ENCODE measurements around the gene GCM1. TPM values are rescaled to one million over a fixed set of nuclear protein-coding genes. Genes with fewer than 3 reads are reported as not detected.

GCM1 gene
- total RNA-seq (not detected), polyA plus RNA-seq (not detected)
- long read RNA-seq, donor 1 = 0 reads
- long read RNA-seq, donor 2 = 0 reads
- long read RNA-seq, donor 3 = 0 reads

GRCh38 chr6:53148684-53149083, at the start of gene GCM1:
Gene GCM1, minus strand, starts transcription at chr6:53148841. Its CDS starts 3,209 bp downstream, at chr6:53145632.
- TF ChIP-seq EP300 (IDR thresholded peaks at IDR 0.05) (no peak), CTCF (IDR thresholded peaks at IDR 0.05) (no peak), POLR2A (IDR thresholded peaks at IDR 0.05) (no peak)
- 81 to 83% (median 82%) methylated on average over 5 of the region's 5 CpGs for WGBS, 3 donors
- DNase-seq = no peak
- Histone ChIP-seq H3K9me3 (no peaks in the 10 kb centered on the region), H3K36me3 (no peaks in the 10 kb centered on the region), H3K4me1 (ENCODE audit: insufficient read depth) (no peaks in the 10 kb centered on the region), H3K27me3 (no peaks in the 10 kb centered on the region), H3K27ac (no peak within 1 kb of the TSS), H3K4me3 (no peak within 1 kb of the TSS)
- intact Hi-C loops (cut with DNase I) = no loop called here

GRCh38 chr6:53197553-53197952, 48.9 kb upstream of the GCM1 start:
- no peaks in the 10 kb centered on the region for H3K27me3 ChIP-seq
- no peaks in the 10 kb centered on the region for H3K36me3 ChIP-seq
- H3K27ac ChIP-seq = no peak overlapping the region
- H3K4me3 ChIP-seq = no peak overlapping the region
- peaks cover 1% of the 10 kb centered on the region for H3K4me1 ChIP-seq (ENCODE audit: insufficient read depth)
- no peak for TF ChIP-seq CTCF (IDR thresholded peaks at IDR 0.05)
- no peak for TF ChIP-seq POLR2A (IDR thresholded peaks at IDR 0.05)
- TF ChIP-seq EP300 (IDR thresholded peaks at IDR 0.05) = no peak
- no peak for DNase-seq
- no peaks in the 10 kb centered on the region for H3K9me3 ChIP-seq
- 82 to 91% (median 87%) methylated on average over 3 of the region's 3 CpGs for WGBS, 3 donors
- intact Hi-C loops (cut with DNase I) = no loop called here

GRCh38 chr6:53195048-53195447, 46.4 kb upstream of the GCM1 start:
- Histone ChIP-seq H3K9me3 (no peaks in the 10 kb centered on the region), H3K36me3 (no peaks in the 10 kb centered on the region), H3K4me3 (no peak overlapping the region), H3K27me3 (no peaks in the 10 kb centered on the region), H3K4me1 (ENCODE audit: insufficient read depth) (peaks cover 1% of the 10 kb centered on the region), H3K27ac (no peak overlapping the region)
- TF ChIP-seq CTCF (IDR thresholded peaks at IDR 0.05) = no peak
- no peak for TF ChIP-seq EP300 (IDR thresholded peaks at IDR 0.05)
- no peak for TF ChIP-seq POLR2A (IDR thresholded peaks at IDR 0.05)
- 47 to 57% (median 57%) methylated on average over 4 of the region's 4 CpGs for WGBS, 3 donors
- intact Hi-C loops (cut with DNase I) = no loop called here
- DNase-seq = no peak

- Histone ChIP-seq H3K4me3 (no peak overlapping the region), H3K27ac (no peak overlapping the region), H3K4me1 (ENCODE audit: insufficient read depth) (peaks cover 1% of the 10 kb centered on the region), H3K9me3 (no peaks in the 10 kb centered on the region), H3K36me3 (no peaks in the 10 kb centered on the region), H3K27me3 (no peaks in the 10 kb centered on the region)
- DNase-seq = peak in 1 of 5 donors; percentile 19
- TF ChIP-seq CTCF (IDR thresholded peaks at IDR 0.05) = no peak
- no peak for TF ChIP-seq POLR2A (IDR thresholded peaks at IDR 0.05)
- TF ChIP-seq EP300 (IDR thresholded peaks at IDR 0.05) = no peak
- 9 to 21% (median 15%) methylated on average over 5 of the region's 5 CpGs for WGBS, 3 donors
- intact Hi-C loops (cut with DNase I) = no loop called here
Measured at GRCh38 chr6:53192682-53193188, 44.1 kb upstream of the GCM1 start.
